ENCODE results near the gene GFRA1.

The GFRA1 gene

GRCh38 chr10:116245156-116245555, 27.9 kb downstream of the GFRA1 start:
- in situ Hi-C loops (cut with MboI; ENCODE audit: low sequenced_read_pairs), result no loop called here

- in situ Hi-C loops (cut with MboI; ENCODE audit: low sequenced_read_pairs), result no loop called here
Measured at GRCh38 chr10:116241642-116242410, 31.2 kb downstream of the GFRA1 start.

GRCh38 chr10:116241085-116241484, 31.9 kb downstream of the GFRA1 start:
- in situ Hi-C loops (cut with MboI; ENCODE audit: low sequenced_read_pairs), result no loop called here

GRCh38 chr10:116240157-116240950, 32.7 kb downstream of the GFRA1 start:
- in situ Hi-C loops (cut with MboI; ENCODE audit: low sequenced_read_pairs), result no loop called here

- in situ Hi-C loops (cut with MboI; ENCODE audit: low sequenced_read_pairs), result no loop called here
Measured at GRCh38 chr10:116239229-116239628, 33.8 kb downstream of the GFRA1 start.

- in situ Hi-C loops (cut with MboI; ENCODE audit: low sequenced_read_pairs), result no loop called here
Measured at GRCh38 chr10:116237970-116238369, 35.0 kb downstream of the GFRA1 start.

GRCh38 chr10:116237260-116237659, 35.7 kb downstream of the GFRA1 start:
- in situ Hi-C loops (cut with MboI; ENCODE audit: low sequenced_read_pairs), result no loop called here

- in situ Hi-C loops (cut with MboI; ENCODE audit: low sequenced_read_pairs), result no loop called here
Measured at GRCh38 chr10:116233230-116233629, 39.8 kb downstream of the GFRA1 start.

- in situ Hi-C loops (cut with MboI; ENCODE audit: low sequenced_read_pairs), result no loop called here
Measured at GRCh38 chr10:116232613-116233012, 40.4 kb downstream of the GFRA1 start.

GRCh38 chr10:116226766-116227165, 46.2 kb downstream of the GFRA1 start:
- in situ Hi-C loops (cut with MboI; ENCODE audit: low sequenced_read_pairs), result no loop called here

- in situ Hi-C loops (cut with MboI; ENCODE audit: low sequenced_read_pairs), result no loop called here
Measured at GRCh38 chr10:116226053-116226452, 47.0 kb downstream of the GFRA1 start.

GRCh38 chr10:116223289-116223688, 49.7 kb downstream of the GFRA1 start:
- in situ Hi-C loops (cut with MboI; ENCODE audit: low sequenced_read_pairs), result no loop called here

GRCh38 chr10:116221053-116221452, 52.0 kb downstream of the GFRA1 start:
- in situ Hi-C loops (cut with MboI; ENCODE audit: low sequenced_read_pairs), result no loop called here

- in situ Hi-C loops (cut with MboI; ENCODE audit: low sequenced_read_pairs), result no loop called here
Measured at GRCh38 chr10:116216676-116217075, 56.3 kb downstream of the GFRA1 start.

- in situ Hi-C loops (cut with MboI; ENCODE audit: low sequenced_read_pairs), result no loop called here
Measured at GRCh38 chr10:116215651-116216050, 57.4 kb downstream of the GFRA1 start.

- in situ Hi-C loops (cut with MboI; ENCODE audit: low sequenced_read_pairs), result no loop called here
Measured at GRCh38 chr10:116211682-116212081, 61.3 kb downstream of the GFRA1 start.

GRCh38 chr10:116210588-116211346, 62.2 kb downstream of the GFRA1 start:
- in situ Hi-C loops (cut with MboI; ENCODE audit: low sequenced_read_pairs), result no loop called here

- in situ Hi-C loops (cut with MboI; ENCODE audit: low sequenced_read_pairs), result no loop called here
Measured at GRCh38 chr10:116209781-116210180, 63.2 kb downstream of the GFRA1 start.

- in situ Hi-C loops (cut with MboI; ENCODE audit: low sequenced_read_pairs), result no loop called here
Measured at GRCh38 chr10:116208956-116209567, 63.9 kb downstream of the GFRA1 start.

- in situ Hi-C loops (cut with MboI; ENCODE audit: low sequenced_read_pairs), result no loop called here
Measured at GRCh38 chr10:116207690-116208089, 65.3 kb downstream of the GFRA1 start.

GRCh38 chr10:116203661-116204060, 69.3 kb downstream of the GFRA1 start:
- in situ Hi-C loops (cut with MboI; ENCODE audit: low sequenced_read_pairs), result no loop called here

Data from HL-60/S4 treated with retinoic acid at 250 ng/mL for 4 days and 3 days (cell line).